GM23338 (cell line): ENCODE measurements around the gene EMSY.

Experiments
- CREB1 ChIP-seq: fragments of 250-450 bp; sonication (Bioruptor Pico); IDR thresholded peaks from 2 replicates; pipeline ENCODE4 v1.5.0; 2020; ENCODE audit warnings: low read depth, mild to moderate bottlenecking, moderate library complexity
- EZH2 ChIP-seq: fragments of 200-600 bp; sonication (generic); IDR thresholded peaks from one replicate; pipeline ENCODE4 v1.8.0; 2017; ENCODE audit warnings: antibody characterized with exemption, mild to moderate bottlenecking, low read depth; ENCODE audit not compliant: unreplicated experiment
- EZH2phosphoT487 ChIP-seq: fragments of 200-600 bp; sonication (generic); IDR thresholded peaks from one replicate; pipeline ENCODE4 v1.8.1; 2018; ENCODE audit warnings: antibody characterized with exemption; ENCODE audit not compliant: unreplicated experiment
- JUNB ChIP-seq: IDR thresholded peaks from one replicate; pipeline ENCODE4 v1.6.1; 2016; ENCODE audit warnings: antibody characterized with exemption; ENCODE audit not compliant: unreplicated experiment
- NANOG ChIP-seq: IDR thresholded peaks from 2 replicates; pipeline ENCODE4 v1.6.1; 2016; ENCODE audit warnings: antibody characterized with exemption, borderline replicate concordance
- POLR2AphosphoS5 ChIP-seq: IDR thresholded peaks from 2 replicates; pipeline ENCODE4 v1.6.1; 2016; ENCODE audit warnings: antibody characterized with exemption, low read depth
- ZNF331 ChIP-seq: fragments of 250-450 bp; sonication (Bioruptor Pico); IDR thresholded peaks from 2 replicates; pipeline ENCODE4 v1.5.0; 2020; ENCODE audit warnings: low read depth, mild to moderate bottlenecking, moderate library complexity
- TF ChIP-seq, protein P1 (sequence below), 2 experiments: fragments of 200-600 bp in 1 of 2; sonication (generic) in 1 of 2; conservative IDR thresholded peaks; 2 replicates each; pipeline versions ENCODE4 v1.5.1 to v1.6.1; 2016 to 2017; ENCODE audit warnings: antibody characterized with exemption in 2 of 2, low read depth in 2 of 2, mild to moderate bottlenecking in 2 of 2, moderate library complexity in 1 of 2
- TF ChIP-seq, protein P2 (sequence below): IDR thresholded peaks from one replicate; pipeline ENCODE4 v1.6.1; 2018; ENCODE audit warnings: antibody characterized with exemption; ENCODE audit not compliant: unreplicated experiment
- TF ChIP-seq, protein P3 (sequence below): IDR thresholded peaks from 2 replicates; pipeline ENCODE4 v1.6.1; 2016; ENCODE audit warnings: antibody characterized with exemption

DNA sequence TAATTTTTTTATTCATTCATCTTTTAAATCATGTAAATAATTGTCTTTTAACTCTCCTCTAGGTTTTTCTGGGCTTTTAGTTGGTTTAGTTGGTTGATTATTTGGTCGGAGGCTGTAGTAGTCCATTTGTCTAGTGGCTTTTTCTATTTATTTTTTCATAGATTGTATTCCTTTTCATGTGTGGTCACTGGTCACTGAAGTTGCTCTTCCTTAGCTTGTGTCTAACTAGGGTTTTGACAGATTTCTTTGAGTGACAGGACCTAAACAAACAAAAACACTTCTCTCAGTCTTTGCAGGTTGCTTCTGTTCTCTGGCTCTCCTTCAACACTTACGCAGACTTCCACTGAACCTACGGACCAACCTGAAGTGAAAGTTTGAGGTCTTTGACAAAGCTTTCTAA, 112.6 kb downstream of the EMSY start:
- TF ChIP-seq, protein P1, sequence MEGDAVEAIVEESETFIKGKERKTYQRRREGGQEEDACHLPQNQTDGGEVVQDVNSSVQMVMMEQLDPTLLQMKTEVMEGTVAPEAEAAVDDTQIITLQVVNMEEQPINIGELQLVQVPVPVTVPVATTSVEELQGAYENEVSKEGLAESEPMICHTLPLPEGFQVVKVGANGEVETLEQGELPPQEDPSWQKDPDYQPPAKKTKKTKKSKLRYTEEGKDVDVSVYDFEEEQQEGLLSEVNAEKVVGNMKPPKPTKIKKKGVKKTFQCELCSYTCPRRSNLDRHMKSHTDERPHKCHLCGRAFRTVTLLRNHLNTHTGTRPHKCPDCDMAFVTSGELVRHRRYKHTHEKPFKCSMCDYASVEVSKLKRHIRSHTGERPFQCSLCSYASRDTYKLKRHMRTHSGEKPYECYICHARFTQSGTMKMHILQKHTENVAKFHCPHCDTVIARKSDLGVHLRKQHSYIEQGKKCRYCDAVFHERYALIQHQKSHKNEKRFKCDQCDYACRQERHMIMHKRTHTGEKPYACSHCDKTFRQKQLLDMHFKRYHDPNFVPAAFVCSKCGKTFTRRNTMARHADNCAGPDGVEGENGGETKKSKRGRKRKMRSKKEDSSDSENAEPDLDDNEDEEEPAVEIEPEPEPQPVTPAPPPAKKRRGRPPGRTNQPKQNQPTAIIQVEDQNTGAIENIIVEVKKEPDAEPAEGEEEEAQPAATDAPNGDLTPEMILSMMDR (conservative IDR thresholded peaks at IDR 0.05; ENCODE audit: low read depth in 2 of 2): no peak
- TF ChIP-seq EZH2 (no peak), ZNF331 (CRISPR knock-in tag) (no peak), NANOG (no peak), CREB1 (no peak), EZH2phosphoT487 (no peak), POLR2AphosphoS5 (no peak), JUNB (no peak)
- TF ChIP-seq, protein P2, sequence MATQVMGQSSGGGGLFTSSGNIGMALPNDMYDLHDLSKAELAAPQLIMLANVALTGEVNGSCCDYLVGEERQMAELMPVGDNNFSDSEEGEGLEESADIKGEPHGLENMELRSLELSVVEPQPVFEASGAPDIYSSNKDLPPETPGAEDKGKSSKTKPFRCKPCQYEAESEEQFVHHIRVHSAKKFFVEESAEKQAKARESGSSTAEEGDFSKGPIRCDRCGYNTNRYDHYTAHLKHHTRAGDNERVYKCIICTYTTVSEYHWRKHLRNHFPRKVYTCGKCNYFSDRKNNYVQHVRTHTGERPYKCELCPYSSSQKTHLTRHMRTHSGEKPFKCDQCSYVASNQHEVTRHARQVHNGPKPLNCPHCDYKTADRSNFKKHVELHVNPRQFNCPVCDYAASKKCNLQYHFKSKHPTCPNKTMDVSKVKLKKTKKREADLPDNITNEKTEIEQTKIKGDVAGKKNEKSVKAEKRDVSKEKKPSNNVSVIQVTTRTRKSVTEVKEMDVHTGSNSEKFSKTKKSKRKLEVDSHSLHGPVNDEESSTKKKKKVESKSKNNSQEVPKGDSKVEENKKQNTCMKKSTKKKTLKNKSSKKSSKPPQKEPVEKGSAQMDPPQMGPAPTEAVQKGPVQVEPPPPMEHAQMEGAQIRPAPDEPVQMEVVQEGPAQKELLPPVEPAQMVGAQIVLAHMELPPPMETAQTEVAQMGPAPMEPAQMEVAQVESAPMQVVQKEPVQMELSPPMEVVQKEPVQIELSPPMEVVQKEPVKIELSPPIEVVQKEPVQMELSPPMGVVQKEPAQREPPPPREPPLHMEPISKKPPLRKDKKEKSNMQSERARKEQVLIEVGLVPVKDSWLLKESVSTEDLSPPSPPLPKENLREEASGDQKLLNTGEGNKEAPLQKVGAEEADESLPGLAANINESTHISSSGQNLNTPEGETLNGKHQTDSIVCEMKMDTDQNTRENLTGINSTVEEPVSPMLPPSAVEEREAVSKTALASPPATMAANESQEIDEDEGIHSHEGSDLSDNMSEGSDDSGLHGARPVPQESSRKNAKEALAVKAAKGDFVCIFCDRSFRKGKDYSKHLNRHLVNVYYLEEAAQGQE: no peak
- TF ChIP-seq, protein P3, sequence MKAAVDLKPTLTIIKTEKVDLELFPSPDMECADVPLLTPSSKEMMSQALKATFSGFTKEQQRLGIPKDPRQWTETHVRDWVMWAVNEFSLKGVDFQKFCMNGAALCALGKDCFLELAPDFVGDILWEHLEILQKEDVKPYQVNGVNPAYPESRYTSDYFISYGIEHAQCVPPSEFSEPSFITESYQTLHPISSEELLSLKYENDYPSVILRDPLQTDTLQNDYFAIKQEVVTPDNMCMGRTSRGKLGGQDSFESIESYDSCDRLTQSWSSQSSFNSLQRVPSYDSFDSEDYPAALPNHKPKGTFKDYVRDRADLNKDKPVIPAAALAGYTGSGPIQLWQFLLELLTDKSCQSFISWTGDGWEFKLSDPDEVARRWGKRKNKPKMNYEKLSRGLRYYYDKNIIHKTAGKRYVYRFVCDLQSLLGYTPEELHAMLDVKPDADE: no peak
